Caco-2 (cell line): ENCODE results near the gene GALNT14. TPM values are rescaled to one million over a fixed set of nuclear protein-coding genes. Genes with fewer than 3 reads are reported as not detected.

Source experiments
- BruUV-seq: library from RNA; stranded (reverse); fragments of 400-500 nt; replicated peaks from 2 replicates; lab custom pipeline; 2021; lab: Mats Ljungman, UMichigan
- CTCF ChIA-PET: fragments of 300-600 bp; sonication (Branson Sonifier 250); formaldehyde crosslinking; loops from one replicate; lab custom pipeline; 2022; ENCODE audit warnings: antibody characterized with exemption; lab: Charles Lee
- POLR2A ChIA-PET: fragments of 300-600 bp; sonication (Branson Sonifier 250); formaldehyde crosslinking; loops from one replicate; lab custom pipeline; 2022; ENCODE audit warnings: antibody characterized with exemption; lab: Charles Lee
- DNase-seq, 2 experiments: peaks; one replicate each; pipeline versions ENCODE4 v3.0.0 to v3.0.0-alpha.2; 2020 to 2022
- H3K27me3 ChIP-seq: replicated peaks from 2 replicates; pipeline ENCODE4 v1.6.0; 2011; ENCODE audit warnings: low read length; ENCODE audit not compliant: control insufficient read depth, insufficient read depth
- H3K36me3 ChIP-seq: 2 replicates; pipeline ENCODE4 v1.5.1; 2011; ENCODE audit warnings: low read length; ENCODE audit not compliant: control insufficient read depth, insufficient read depth
- H3K4me1 ChIP-seq: fragments of 250-450 bp; sonication (Bioruptor Pico); 2 replicates; pipeline ENCODE4 v1.5.1; 2020; ENCODE audit warnings: mild to moderate bottlenecking
- H3K4me3 ChIP-seq: 2 replicates; pipeline ENCODE4 v1.5.1; 2011; ENCODE audit warnings: low read depth, mild to moderate bottlenecking, control low read depth, low read length
- H3K9me3 ChIP-seq: fragments of 250-450 bp; sonication (Bioruptor Pico); 2 replicates; pipeline ENCODE4 v1.5.1; 2020; ENCODE audit warnings: mild to moderate bottlenecking, moderate library complexity
- H3K27ac Mint-ChIP-seq: one replicate; pipeline ENCODE4 v1.8.0; 2022; ENCODE audit warnings: mixed read lengths; ENCODE audit not compliant: unreplicated experiment
- H3K27me3 Mint-ChIP-seq: one replicate; pipeline ENCODE4 v1.8.0; 2022; ENCODE audit warnings: mixed read lengths; ENCODE audit not compliant: insufficient read depth, unreplicated experiment
- H3K36me3 Mint-ChIP-seq: one replicate; pipeline ENCODE4 v1.8.0; 2022; ENCODE audit warnings: mild to moderate bottlenecking, mixed read lengths; ENCODE audit not compliant: insufficient read depth, unreplicated experiment
- H3K4me1 Mint-ChIP-seq: one replicate; pipeline ENCODE4 v1.8.0; 2022; ENCODE audit warnings: low read depth, mixed read lengths; ENCODE audit not compliant: unreplicated experiment
- H3K4me3 Mint-ChIP-seq: one replicate; pipeline ENCODE4 v1.8.0; 2022; ENCODE audit warnings: mild to moderate bottlenecking, moderate library complexity, mixed read lengths; ENCODE audit not compliant: unreplicated experiment
- H3K9me3 Mint-ChIP-seq: one replicate; pipeline ENCODE4 v1.8.0; 2022; ENCODE audit warnings: mixed read lengths; ENCODE audit not compliant: unreplicated experiment
- CTCF ChIP-seq, 2 experiments: fragments of 200-600 bp in 1 of 2; IDR thresholded peaks; 1 replicate in 1 of 2; 2 replicates in 1 of 2; pipeline versions ENCODE4 v1.5.1 to v1.8.0; 2011 to 2022; ENCODE audit warnings: antibody characterized with exemption in 1 of 2, control low read depth in 1 of 2, inconsistent platforms in 1 of 2, low read depth in 1 of 2, low read length in 1 of 2, mild to moderate bottlenecking in 1 of 2, moderate library complexity in 1 of 2; ENCODE audit not compliant: insufficient read depth in 1 of 2, severe bottlenecking in 1 of 2, unreplicated experiment in 1 of 2
- intact Hi-C: fragments of 100-400 bp; cut with micrococcal nuclease; formaldehyde crosslinking; loops from one replicate; pipeline ENCODE4 v1.10.0; 2022; ENCODE audit not compliant: unreplicated experiment
- total RNA-seq: library from RNA; stranded (reverse); gene quantifications from 2 replicates; pipeline ENCODE4 v1.2.3, GENCODE V29; 2022

GALNT14 gene
- total RNA-seq, 1 experiment from 2014 or later: not detected

- Mint-ChIP-seq H3K27ac (no peak overlapping the region), H3K9me3 (no peaks in the 10 kb centered on the region), H3K27me3 (peaks cover 23% of the 10 kb centered on the region), H3K4me3 (no peak overlapping the region), H3K36me3 (no peaks in the 10 kb centered on the region), H3K4me1 (no peaks in the 10 kb centered on the region)
- POLR2A ChIA-PET: no interaction called here
- H3K9me3 ChIP-seq: no peaks in the 10 kb centered on the region
- no peaks in the 10 kb centered on the region; the same call in 1 of the 2 replicates for H3K27me3 ChIP-seq
- no peak for TF ChIP-seq CTCF (IDR thresholded peaks at IDR 0.05; ENCODE audit: insufficient read depth in 1 of 2, low read depth in 1 of 2, low read length in 1 of 2, severe bottlenecking in 1 of 2, unreplicated experiment in 1 of 2)
- CTCF ChIA-PET: no interaction called here
- no peaks in the 10 kb centered on the region for H3K36me3 ChIP-seq
- no peaks in the 10 kb centered on the region for H3K4me1 ChIP-seq
- no peak for DNase-seq
- no peak overlapping the region for H3K4me3 ChIP-seq
- BruUV-seq: no TSS peak
- intact Hi-C loops: no loop called here
Observed at GRCh38 chr2:31020713-31021112, 117.5 kb downstream of the GALNT14 start.

GRCh38 chr2:31018280-31018679, 120.0 kb downstream of the GALNT14 start:
- no peaks in the 10 kb centered on the region for H3K4me1 Mint-ChIP-seq
- ChIA-PET CTCF (no interaction called here), POLR2A (no interaction called here)
- Histone ChIP-seq H3K4me3 (no peak overlapping the region), H3K4me1 (no peaks in the 10 kb centered on the region), H3K9me3 (no peaks in the 10 kb centered on the region), H3K27me3 (no peaks in the 10 kb centered on the region; the same call in 1 of the 2 replicates), H3K36me3 (no peaks in the 10 kb centered on the region)
- TF ChIP-seq CTCF (IDR thresholded peaks at IDR 0.05; ENCODE audit: insufficient read depth in 1 of 2, low read depth in 1 of 2, low read length in 1 of 2, severe bottlenecking in 1 of 2, unreplicated experiment in 1 of 2): no peak
- H3K27ac Mint-ChIP-seq: no peak overlapping the region
- DNase-seq: no peak
- BruUV-seq: no TSS peak
- H3K9me3 Mint-ChIP-seq: no peaks in the 10 kb centered on the region
- H3K4me3 Mint-ChIP-seq: no peak overlapping the region
- no peaks in the 10 kb centered on the region for H3K36me3 Mint-ChIP-seq
- intact Hi-C loops: no loop called here
- peaks cover 17% of the 10 kb centered on the region for H3K27me3 Mint-ChIP-seq

- ChIA-PET CTCF (no interaction called here), POLR2A (no interaction called here)
- no peaks in the 10 kb centered on the region for H3K36me3 ChIP-seq
- no peak for DNase-seq
- peaks cover 15% of the 10 kb centered on the region for H3K27me3 Mint-ChIP-seq
- H3K4me3 ChIP-seq: no peak overlapping the region
- peaks cover 2% of the 10 kb centered on the region; the same call in 1 of the 2 replicates for H3K27me3 ChIP-seq
- intact Hi-C loops: no loop called here
- no peak overlapping the region for H3K27ac Mint-ChIP-seq
- H3K4me1 Mint-ChIP-seq: no peaks in the 10 kb centered on the region
- no peaks in the 10 kb centered on the region for H3K9me3 ChIP-seq
- no peaks in the 10 kb centered on the region for H3K4me1 ChIP-seq
- BruUV-seq: no TSS peak
- no peak for TF ChIP-seq CTCF (IDR thresholded peaks at IDR 0.05; ENCODE audit: insufficient read depth in 1 of 2, low read depth in 1 of 2, low read length in 1 of 2, severe bottlenecking in 1 of 2, unreplicated experiment in 1 of 2)
- H3K9me3 Mint-ChIP-seq: no peaks in the 10 kb centered on the region
- no peak overlapping the region for H3K4me3 Mint-ChIP-seq
- H3K36me3 Mint-ChIP-seq: no peaks in the 10 kb centered on the region
Observed at GRCh38 chr2:31016648-31017047, 121.6 kb downstream of the GALNT14 start.
